HG03442 (cell line): ENCODE data around the gene SCGB1C1.
A peak's percentile ranks its signal among the peaks of the same experiment; 100 is the strongest.
"Not testable (repeated sequence)": the region's sequence is repeated elsewhere in the genome, so short reads cannot be mapped to it uniquely, and the experiment has no call there.

Experiments
- ATAC-seq: cut with Tn5 transposase; IDR thresholded peaks from one replicate; pipeline ENCODE4 v1.9.1; 2021; ENCODE audit warnings: mild to moderate bottlenecking, moderate library complexity; ENCODE audit not compliant: unreplicated experiment

The SCGB1C1 gene

GRCh38 chr11:236774-237767, 44.2 kb downstream of the SCGB1C1 start, which contains the start of gene PSMD13:
Gene PSMD13 (plus strand): TSS chr11:236976. CDS start chr11:237050, 74 bp downstream.
- ATAC-seq: peak; percentile 66

- ATAC-seq: not testable (repeated sequence)
These were observed 45.5 kb downstream of the SCGB1C1 start for GRCh38 chr11:238346-238745.

GRCh38 chr11:240315-240714, 47.4 kb downstream of the SCGB1C1 start:
- no peak for ATAC-seq

GRCh38 chr11:241634-242033, 48.8 kb downstream of the SCGB1C1 start:
- ATAC-seq: no peak
